HUES6 (cell line): ENCODE results near the gene SLC36A1.
"Not testable (repeated sequence)": the region's sequence is repeated elsewhere in the genome, so short reads cannot be mapped to it uniquely, and the experiment has no call there.

Experiments used
- H3K27ac ChIP-seq: 2 replicates; pipeline ENCODE4 v1.7.0; 2013; ENCODE audit warnings: low read depth, mild to moderate bottlenecking, low read length, inconsistent platforms
- H3K27me3 ChIP-seq: 2 replicates; pipeline ENCODE4 v1.6.1; 2013; ENCODE audit warnings: low read length; ENCODE audit not compliant: control insufficient read depth, insufficient read depth
- H3K36me3 ChIP-seq: 2 replicates; pipeline ENCODE4 v1.6.1; 2013; ENCODE audit warnings: low read length; ENCODE audit not compliant: control insufficient read depth, insufficient read depth
- H3K4me1 ChIP-seq: 2 replicates; pipeline ENCODE4 v1.6.1; 2013; ENCODE audit warnings: low read length; ENCODE audit not compliant: control insufficient read depth, insufficient read depth
- H3K4me3 ChIP-seq: 2 replicates; pipeline ENCODE4 v1.5.1; 2013; ENCODE audit warnings: low read depth, low read length
- H3K9ac ChIP-seq: one replicate; pipeline ENCODE4 v1.6.1; 2013; ENCODE audit warnings: mild to moderate bottlenecking, low read length
- H3K9me3 ChIP-seq: 2 replicates; pipeline ENCODE4 v1.6.1; 2013; ENCODE audit warnings: low read depth, low read length; ENCODE audit not compliant: control insufficient read depth, insufficient read depth

SLC36A1 gene

DNA sequence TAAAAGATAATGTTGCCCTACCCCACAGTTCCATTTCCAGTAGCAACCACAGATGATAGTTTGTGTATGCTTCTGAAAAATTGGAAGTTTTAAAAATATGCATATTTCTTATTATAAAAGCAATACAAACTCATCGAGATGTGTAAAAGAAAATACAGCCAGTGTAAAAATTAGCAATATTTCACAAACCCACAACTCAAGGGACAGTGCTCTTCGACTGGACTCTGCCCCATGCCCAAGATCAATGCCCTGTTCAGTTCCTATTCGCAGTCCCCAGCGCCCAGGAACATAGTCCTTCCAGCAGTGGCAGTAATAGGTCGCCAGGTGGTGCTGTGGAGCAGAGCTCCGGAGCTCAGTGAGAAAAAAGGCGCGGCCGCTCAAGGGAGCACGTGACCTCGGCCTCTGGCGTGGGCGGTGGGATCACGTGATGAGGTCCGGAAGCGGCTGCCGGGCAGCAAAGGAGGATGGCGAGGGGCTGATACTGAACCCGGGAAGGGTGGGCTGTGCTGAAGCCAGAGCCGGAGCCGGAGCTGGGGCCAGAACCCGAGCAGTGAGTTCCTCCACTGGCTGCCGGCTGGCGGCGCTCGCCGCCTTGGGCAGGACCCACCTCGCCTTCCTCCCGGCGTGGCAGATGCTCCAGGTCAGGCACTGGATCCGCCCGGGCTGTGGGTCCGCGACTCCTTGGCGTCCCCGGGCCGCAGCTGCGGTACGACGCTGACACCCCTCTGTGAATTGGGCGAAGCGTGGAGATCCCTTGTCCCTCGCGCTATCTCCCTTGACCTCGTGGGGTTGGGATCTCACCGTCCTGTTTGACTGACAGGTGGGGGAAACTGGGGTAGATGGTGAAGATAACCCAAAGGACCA is at the start of gene SLC36A1:
Gene SLC36A1 (plus strand): TSS at position 430 of the 864 bp plus-strand sequence. CDS start 11,190 bp downstream, outside the sequence.
- H3K9me3 ChIP-seq, result no peaks in the 10 kb centered on the region
- H3K4me1 ChIP-seq, result peaks cover 16% of the 10 kb centered on the region
- H3K36me3 ChIP-seq, result no peaks in the 10 kb centered on the region
- H3K27ac ChIP-seq, result no peak within 1 kb of the TSS
- peak within 1 kb of the TSS; percentile 74 for H3K4me3 ChIP-seq
- H3K27me3 ChIP-seq, result no peaks in the 10 kb centered on the region
- H3K9ac ChIP-seq, result peak within 1 kb of the TSS; percentile 57

DNA sequence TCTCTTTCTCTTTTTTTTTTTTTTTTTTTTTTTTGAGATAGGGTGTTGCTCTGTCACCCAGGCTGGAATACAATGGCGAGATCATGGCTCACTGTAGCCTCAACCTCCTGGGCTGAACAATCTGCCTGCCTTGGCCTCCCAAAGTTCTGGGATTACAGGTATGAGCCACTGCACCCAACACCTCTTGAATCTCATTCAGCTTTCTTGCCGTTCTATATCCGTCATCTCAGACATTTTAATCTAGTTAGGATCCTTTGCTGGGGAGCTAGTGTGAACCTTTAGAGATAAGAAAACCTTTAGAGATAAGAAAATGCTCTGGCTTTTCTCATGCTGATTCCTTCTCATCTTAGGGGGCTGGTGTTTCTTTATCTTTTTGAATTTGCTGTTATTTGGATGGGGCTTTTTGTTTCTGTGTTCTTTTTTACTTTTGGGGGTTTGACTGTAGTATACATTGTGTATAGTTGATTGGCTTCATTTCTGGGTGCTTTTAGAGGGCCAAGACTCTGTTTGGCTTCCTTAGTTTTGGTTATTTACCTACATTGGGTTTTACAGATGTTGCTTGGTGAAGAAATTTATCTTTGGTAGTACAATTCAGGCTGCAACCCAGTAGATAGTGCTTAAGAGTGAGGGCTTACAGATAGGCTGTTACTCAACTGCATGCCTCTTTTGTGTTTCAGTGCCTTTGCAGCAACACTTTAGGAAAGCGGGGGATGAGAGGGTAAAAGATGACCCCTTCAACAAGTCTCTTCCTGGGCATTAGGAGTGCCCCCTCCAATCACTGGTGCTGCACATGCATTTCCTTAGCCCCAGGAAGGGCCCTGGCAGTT is 41.9 kb upstream of the SLC36A1 start:
- Histone ChIP-seq H3K4me3 (no peak overlapping the region), H3K9me3 (peaks cover 7% of the 10 kb centered on the region; the same call in 1 of the 2 replicates), H3K9ac (no peak overlapping the region), H3K27ac (no peak overlapping the region; the same call in 1 of the 2 replicates), H3K36me3 (no peaks in the 10 kb centered on the region), H3K4me1 (peaks cover 14% of the 10 kb centered on the region), H3K27me3 (no peaks in the 10 kb centered on the region)

DNA sequence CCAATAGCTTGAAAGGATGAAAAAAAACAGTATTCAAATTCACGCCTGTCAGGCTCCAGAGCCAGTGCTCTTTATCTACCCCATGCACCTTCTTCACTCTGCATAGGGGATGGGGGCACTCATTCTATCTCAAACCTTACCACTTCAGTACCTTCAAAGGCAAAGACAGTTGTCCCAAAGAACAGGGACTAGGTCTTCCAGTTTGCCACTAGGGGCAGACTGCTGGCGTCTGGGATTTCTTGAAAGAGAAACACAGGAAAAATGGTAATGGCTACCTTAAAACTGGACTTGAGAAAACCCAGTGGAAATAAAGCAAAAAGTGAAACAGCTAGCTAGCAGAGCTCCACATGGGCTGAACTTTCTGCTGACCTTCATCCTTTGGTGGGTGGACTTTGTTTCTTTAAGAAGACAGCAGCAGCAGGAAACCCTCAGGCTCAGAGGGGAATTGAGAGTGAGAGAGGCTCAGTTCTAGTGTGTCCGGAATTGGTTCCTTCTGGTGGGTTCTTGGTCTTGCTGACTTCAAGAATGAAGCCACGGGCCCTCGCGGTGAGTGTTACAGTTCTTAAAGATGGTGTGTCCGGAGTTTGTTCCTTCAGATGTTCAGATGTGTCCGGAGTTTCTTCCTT is 41.0 kb upstream of the SLC36A1 start:
- no peak overlapping the region for H3K9ac ChIP-seq
- no peak overlapping the region; the same call in 1 of the 2 replicates for H3K27ac ChIP-seq

DNA sequence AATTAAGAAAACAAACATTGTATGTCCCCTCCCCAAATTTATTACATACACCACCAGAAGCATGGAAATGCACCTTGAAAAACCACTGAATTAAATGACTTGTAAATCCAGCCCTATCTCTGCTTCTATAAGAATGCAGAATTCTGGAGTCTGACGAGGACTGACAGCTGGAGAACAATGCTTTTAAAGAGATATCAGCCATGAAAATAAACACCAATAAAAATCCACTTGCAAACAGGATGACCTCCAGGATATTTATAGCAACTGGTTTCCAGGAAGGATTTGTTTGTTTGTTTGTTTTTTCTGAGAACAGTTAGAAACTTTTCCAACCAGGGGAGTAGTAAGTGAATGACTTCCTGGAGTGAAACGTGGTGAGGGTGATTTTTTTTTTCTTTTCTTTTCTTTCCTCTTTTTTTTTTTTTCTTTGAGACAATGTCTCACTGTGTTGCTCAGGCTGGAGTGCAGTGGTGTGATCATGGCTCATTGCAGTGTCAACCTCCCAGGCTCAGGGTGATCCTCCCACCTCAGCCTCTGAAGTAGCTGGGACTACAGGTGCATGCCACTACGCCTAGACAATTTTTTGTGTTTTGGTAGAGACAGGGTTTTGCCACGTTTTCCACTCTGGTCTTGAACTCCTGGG is 38.7 kb upstream of the SLC36A1 start:
- peaks cover 14% of the 10 kb centered on the region for H3K4me1 ChIP-seq
- no peaks in the 10 kb centered on the region for H3K27me3 ChIP-seq
- no peaks in the 10 kb centered on the region for H3K9me3 ChIP-seq
- H3K27ac ChIP-seq, result no peak overlapping the region
- H3K36me3 ChIP-seq, result no peaks in the 10 kb centered on the region
- no peak overlapping the region for H3K4me3 ChIP-seq
- no peak overlapping the region for H3K9ac ChIP-seq

More for the DNA sequence above, 41.0 kb upstream of the SLC36A1 start:
- peaks cover 2% of the 10 kb centered on the region; the same call in 1 of the 2 replicates for H3K9me3 ChIP-seq
- H3K4me3 ChIP-seq, result no peak overlapping the region
- no peaks in the 10 kb centered on the region for H3K27me3 ChIP-seq
- H3K4me1 ChIP-seq, result peaks cover 14% of the 10 kb centered on the region
- H3K36me3 ChIP-seq, result no peaks in the 10 kb centered on the region

DNA sequence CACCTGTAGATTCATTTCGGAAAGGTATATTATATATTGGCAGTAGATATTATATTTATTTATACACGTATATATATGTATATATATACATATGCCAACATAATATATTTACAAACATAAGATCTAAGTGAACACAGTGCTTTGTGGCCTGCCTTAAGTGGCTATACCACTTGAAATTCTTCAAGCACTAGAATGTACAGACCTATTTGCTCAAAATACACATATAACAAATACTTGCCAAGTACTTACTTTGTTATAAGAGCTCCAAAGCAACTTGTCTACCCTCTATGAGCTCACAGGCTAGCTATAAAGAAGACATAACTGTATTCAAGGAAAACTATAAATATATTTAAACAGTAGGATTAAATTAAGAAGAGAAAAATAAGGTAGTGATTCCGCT is 33.6 kb upstream of the SLC36A1 start:
- no peak overlapping the region for H3K9ac ChIP-seq
- H3K36me3 ChIP-seq, result no peaks in the 10 kb centered on the region
- H3K4me1 ChIP-seq, result no peaks in the 10 kb centered on the region
- no peak overlapping the region for H3K4me3 ChIP-seq
- H3K9me3 ChIP-seq, result peaks cover 24% of the 10 kb centered on the region
- no peak overlapping the region for H3K27ac ChIP-seq
- H3K27me3 ChIP-seq, result no peaks in the 10 kb centered on the region

DNA sequence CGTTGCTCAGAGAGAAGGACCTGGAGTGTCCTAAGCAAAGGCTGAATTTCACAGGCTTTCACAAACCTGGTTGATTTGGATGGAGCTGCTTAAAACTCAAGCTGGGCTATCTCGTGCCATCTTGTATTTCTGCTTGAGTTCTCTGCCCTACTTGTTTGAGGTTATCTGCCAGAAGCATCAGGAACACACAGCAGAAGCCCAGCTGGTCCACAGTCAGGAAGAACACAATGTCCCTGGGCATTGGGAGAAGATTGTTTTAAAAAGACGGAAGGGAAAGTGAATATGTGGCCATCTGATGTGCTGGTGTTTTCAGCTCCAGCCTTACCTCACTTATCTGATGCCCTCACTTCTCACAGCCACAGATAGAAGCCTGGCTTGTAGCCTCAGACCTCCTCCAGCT is 32.9 kb upstream of the SLC36A1 start:
- Histone ChIP-seq H3K27ac (no peak overlapping the region), H3K9ac (no peak overlapping the region), H3K9me3 (peaks cover 29% of the 10 kb centered on the region), H3K4me3 (no peak overlapping the region), H3K4me1 (no peaks in the 10 kb centered on the region), H3K36me3 (no peaks in the 10 kb centered on the region), H3K27me3 (no peaks in the 10 kb centered on the region)

DNA sequence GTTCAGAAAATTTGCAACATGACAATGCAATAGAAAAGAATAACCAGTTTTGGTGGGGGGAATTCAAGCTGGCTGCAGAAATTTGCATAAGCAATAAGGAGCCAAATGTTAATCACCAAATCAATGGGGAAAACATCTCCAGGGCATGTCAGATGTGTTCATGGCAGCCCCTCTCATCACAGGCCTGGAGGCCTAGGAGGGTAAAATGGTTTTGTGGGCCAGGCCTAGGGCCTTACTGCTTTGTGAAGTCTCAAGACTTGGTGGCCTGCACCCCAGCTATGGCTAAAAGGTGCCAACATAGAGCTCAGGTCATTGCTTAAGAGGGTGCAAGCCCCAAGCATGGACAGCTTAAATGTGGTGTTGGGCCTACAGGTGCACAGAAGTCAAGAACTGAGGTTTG is 29.7 kb upstream of the SLC36A1 start:
- Histone ChIP-seq H3K9ac (no peak overlapping the region), H3K27me3 (no peaks in the 10 kb centered on the region), H3K36me3 (no peaks in the 10 kb centered on the region), H3K27ac (no peak overlapping the region), H3K4me3 (no peak overlapping the region), H3K9me3 (peaks cover 36% of the 10 kb centered on the region), H3K4me1 (no peaks in the 10 kb centered on the region)

DNA sequence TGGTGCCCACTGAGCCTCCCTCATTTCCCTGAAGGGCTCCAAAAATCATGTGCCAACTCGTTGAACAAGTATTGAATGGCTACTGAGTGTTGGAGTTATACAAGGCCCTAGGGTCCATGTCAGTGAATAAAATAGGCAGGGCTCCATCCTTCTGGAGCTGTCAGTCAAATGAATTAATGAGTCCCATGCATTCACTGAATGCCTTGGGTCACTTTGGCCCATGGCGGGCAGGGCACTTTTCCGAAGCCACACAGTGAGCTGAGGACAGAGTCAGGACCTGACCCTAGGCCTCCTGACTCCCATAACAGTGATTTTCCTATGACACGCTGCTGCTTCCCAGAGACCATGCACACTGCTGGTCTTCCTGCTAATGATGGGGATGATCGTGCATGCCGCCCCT is 27.3 kb upstream of the SLC36A1 start:
- Histone ChIP-seq H3K9ac (no peak overlapping the region), H3K36me3 (no peaks in the 10 kb centered on the region), H3K27me3 (no peaks in the 10 kb centered on the region), H3K9me3 (peaks cover 36% of the 10 kb centered on the region), H3K4me1 (peaks cover 4% of the 10 kb centered on the region; the same call in 1 of the 2 replicates), H3K4me3 (no peak overlapping the region), H3K27ac (no peak overlapping the region)

DNA sequence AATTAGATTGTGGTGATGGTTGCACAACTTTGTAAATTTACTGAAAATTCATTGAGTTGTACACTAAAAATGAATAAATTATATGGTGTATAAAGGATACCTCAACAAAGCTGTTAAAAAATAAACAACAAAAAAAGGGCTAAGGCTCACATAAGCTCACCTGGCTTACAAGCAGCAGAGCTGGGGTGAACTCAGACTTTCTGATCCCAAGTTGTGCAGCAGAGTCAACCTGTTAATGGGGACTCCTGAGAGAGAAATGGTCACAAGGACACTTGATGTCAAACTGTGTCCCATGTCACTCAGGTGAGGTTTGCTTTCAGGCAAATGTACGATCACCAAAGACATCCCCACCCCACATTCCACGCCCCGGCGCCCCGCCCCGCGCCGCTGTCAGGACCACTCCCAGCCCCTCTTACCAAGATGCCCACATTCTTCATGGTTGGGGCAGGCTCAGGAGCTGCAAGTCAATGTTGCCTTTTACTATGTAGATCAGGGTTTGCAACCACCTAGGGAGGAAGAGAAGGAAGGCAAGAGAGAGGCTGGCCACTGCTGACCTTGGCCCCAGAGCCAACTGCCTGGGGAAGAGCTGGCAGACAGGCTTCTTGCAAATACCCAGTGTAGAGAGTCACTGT is 22.4 kb upstream of the SLC36A1 start:
- H3K27me3 ChIP-seq, result no peaks in the 10 kb centered on the region
- peaks cover 8% of the 10 kb centered on the region for H3K4me1 ChIP-seq
- H3K9me3 ChIP-seq, result peaks cover 4% of the 10 kb centered on the region
- H3K27ac ChIP-seq, result no peak overlapping the region
- H3K4me3 ChIP-seq, result no peak overlapping the region
- H3K36me3 ChIP-seq, result no peaks in the 10 kb centered on the region
- no peak overlapping the region for H3K9ac ChIP-seq

DNA sequence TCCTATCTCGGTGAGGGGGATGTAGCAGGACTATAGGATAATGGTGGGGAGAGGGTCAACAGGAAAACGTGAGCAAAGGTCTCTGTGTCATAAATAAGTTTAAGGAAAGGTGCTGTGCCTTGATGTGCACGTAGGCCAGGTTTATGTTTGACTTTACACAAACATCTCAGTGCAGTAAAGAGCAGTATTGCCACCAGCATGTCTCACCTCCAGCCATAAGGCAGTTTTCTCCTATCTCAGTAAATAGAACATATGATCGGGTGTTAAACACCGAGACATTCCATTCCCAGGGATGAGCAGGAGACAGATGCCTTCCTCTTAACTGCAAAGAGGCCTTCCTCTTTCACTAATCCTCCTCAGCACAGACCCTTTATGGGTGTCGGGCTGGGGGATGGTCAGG is 21.1 kb upstream of the SLC36A1 start:
- H3K27me3 ChIP-seq, H3K4me3 ChIP-seq, H3K4me1 ChIP-seq, H3K9ac ChIP-seq, H3K9me3 ChIP-seq, H3K27ac ChIP-seq, H3K36me3 ChIP-seq: not testable (repeated sequence)
